KMS-11 (cell line): ENCODE results near the gene CPPED1.

Source experiments
- H2AFZ ChIP-seq: fragments of 200-600 bp; sonication (generic); 2 replicates; pipeline ENCODE4 v1.6.1; 2016; ENCODE audit warnings: antibody characterized with exemption, mixed run types, low read depth
- H3K27ac ChIP-seq: fragments of 200-600 bp; sonication (generic); 2 replicates; pipeline ENCODE4 v1.6.1; 2016; ENCODE audit warnings: mild to moderate bottlenecking, mixed run types
- H3K27me3 ChIP-seq: fragments of 200-600 bp; sonication (generic); 2 replicates; pipeline ENCODE4 v1.6.1; 2017; ENCODE audit warnings: mild to moderate bottlenecking, low read depth, mixed run types, moderate library complexity; ENCODE audit not compliant: insufficient read depth
- H3K36me3 ChIP-seq: fragments of 200-600 bp; sonication (generic); 2 replicates; pipeline ENCODE4 v1.6.1; 2017; ENCODE audit warnings: mild to moderate bottlenecking, mixed run types; ENCODE audit not compliant: insufficient read depth
- H3K4me1 ChIP-seq: fragments of 200-600 bp; sonication (generic); 2 replicates; pipeline ENCODE4 v1.6.1; 2016; ENCODE audit warnings: mild to moderate bottlenecking, low read depth, mixed run types; ENCODE audit not compliant: poor library complexity, severe bottlenecking
- H3K4me2 ChIP-seq: fragments of 200-600 bp; sonication (generic); 2 replicates; pipeline ENCODE4 v1.7.0; 2016; ENCODE audit warnings: mild to moderate bottlenecking, mixed run types
- H3K4me3 ChIP-seq: fragments of 200-600 bp; sonication (generic); IDR thresholded peaks from 2 replicates; pipeline ENCODE4 v1.6.1; 2017; ENCODE audit warnings: low read depth, low read length, mixed read lengths; ENCODE audit not compliant: insufficient read depth
- H3K79me2 ChIP-seq: fragments of 200-600 bp; sonication (generic); 2 replicates; pipeline ENCODE4 v1.6.1; 2016; ENCODE audit warnings: low read depth, mixed run types; ENCODE audit not compliant: insufficient read depth
- H3K9ac ChIP-seq: fragments of 200-600 bp; sonication (generic); 2 replicates; pipeline ENCODE4 v1.6.1; 2016; ENCODE audit warnings: mild to moderate bottlenecking, mixed run types
- H4K20me1 ChIP-seq: fragments of 200-600 bp; sonication (generic); 2 replicates; pipeline ENCODE4 v1.6.1; 2016; ENCODE audit warnings: mild to moderate bottlenecking, mixed run types; ENCODE audit not compliant: insufficient read depth
- CTCF ChIP-seq: fragments of 200-600 bp; sonication (generic); conservative IDR thresholded peaks from 2 replicates; pipeline ENCODE4 v1.6.1; 2017; ENCODE audit warnings: low read depth, mild to moderate bottlenecking, antibody characterized with exemption, low read length, moderate library complexity, mixed read lengths

Gene CPPED1

GRCh38 chr16:12837756-12838155 lies 34.1 kb upstream of the CPPED1 start:
- Histone ChIP-seq H3K36me3 (no peaks in the 10 kb centered on the region), H3K4me1 (no peaks in the 10 kb centered on the region), H3K4me3 (no peak overlapping the region), H3K27ac (no peak overlapping the region), H3K4me2 (no peak overlapping the region), H3K9ac (no peak overlapping the region), H2AFZ (no peak overlapping the region), H4K20me1 (no peaks in the 10 kb centered on the region), H3K79me2 (no peaks in the 10 kb centered on the region), H3K27me3 (no peaks in the 10 kb centered on the region)
- TF ChIP-seq CTCF = no peak

GRCh38 chr16:12837291-12837690 lies 33.6 kb upstream of the CPPED1 start:
- H3K27me3 ChIP-seq = no peaks in the 10 kb centered on the region
- H3K27ac ChIP-seq = no peak overlapping the region
- H4K20me1 ChIP-seq = no peaks in the 10 kb centered on the region
- H3K36me3 ChIP-seq = no peaks in the 10 kb centered on the region
- H2AFZ ChIP-seq = no peak overlapping the region
- H3K79me2 ChIP-seq = no peaks in the 10 kb centered on the region
- TF ChIP-seq CTCF = no peak
- H3K4me2 ChIP-seq = no peak overlapping the region
- H3K9ac ChIP-seq = no peak overlapping the region
- H3K4me1 ChIP-seq = no peaks in the 10 kb centered on the region
- H3K4me3 ChIP-seq = no peak overlapping the region

- TF ChIP-seq CTCF = no peak
- no peak overlapping the region for H3K4me3 ChIP-seq
- H3K4me1 ChIP-seq = no peaks in the 10 kb centered on the region
- H3K27ac ChIP-seq = no peak overlapping the region
- H2AFZ ChIP-seq = no peak overlapping the region
- no peaks in the 10 kb centered on the region for H3K36me3 ChIP-seq
- H4K20me1 ChIP-seq = no peaks in the 10 kb centered on the region
- H3K9ac ChIP-seq = no peak overlapping the region
- H3K4me2 ChIP-seq = no peak overlapping the region
- H3K79me2 ChIP-seq = no peaks in the 10 kb centered on the region
- no peaks in the 10 kb centered on the region for H3K27me3 ChIP-seq
These were observed 30.2 kb upstream of the CPPED1 start for GRCh38 chr16:12833926-12834325.

GRCh38 chr16:12829096-12829888 lies 25.6 kb upstream of the CPPED1 start:
- Histone ChIP-seq H3K9ac (no peak overlapping the region), H3K4me1 (peaks cover 15% of the 10 kb centered on the region), H3K27me3 (no peaks in the 10 kb centered on the region), H3K4me3 (no peak overlapping the region), H3K27ac (no peak overlapping the region), H3K36me3 (no peaks in the 10 kb centered on the region), H2AFZ (no peak overlapping the region), H4K20me1 (no peaks in the 10 kb centered on the region), H3K79me2 (no peaks in the 10 kb centered on the region), H3K4me2 (no peak overlapping the region)
- TF ChIP-seq CTCF = no peak
